Measurements from ENCODE around the gene MXRA7. TPM values are rescaled to one million over a fixed set of nuclear protein-coding genes. Genes with fewer than 3 reads are reported as not detected.
A peak's percentile ranks its signal among the peaks of the same experiment; 100 is the strongest.

The MXRA7 gene
- total and polyA plus RNA-seq, 2 of the 4 experiments (the other 2 are of a cell fraction), result 168 to 231 TPM

DNA sequence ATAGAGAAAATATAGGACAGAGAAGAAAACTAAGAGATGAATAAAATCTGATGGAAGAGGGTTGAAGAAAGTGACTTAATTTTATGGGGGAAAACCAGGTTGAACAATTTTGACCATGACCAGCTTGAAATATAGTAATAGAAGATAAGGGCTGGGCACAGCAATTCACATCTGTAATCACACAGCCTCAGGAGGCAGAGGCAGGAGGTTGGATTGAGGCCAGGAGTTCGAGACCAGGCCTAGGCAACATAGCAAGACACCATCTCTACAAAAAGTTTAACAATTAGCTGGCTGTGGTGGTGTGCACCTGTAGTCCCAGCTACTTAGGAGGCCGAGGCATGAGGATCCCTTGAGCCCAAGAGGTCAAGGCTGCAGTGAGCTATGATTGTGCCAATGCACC, 8.7 kb downstream of the MXRA7 start:
- no peak overlapping the region; the same call in 1 of the 2 replicates for H3K14ac ChIP-seq (replicated peaks; ENCODE audit: low read depth, low read length)
- H3K27ac ChIP-seq (ENCODE audit: insufficient read depth, low read length), result no peak overlapping the region
- H3K4me2 ChIP-seq (ENCODE audit: low read depth, low read length), result peak overlapping the region; percentile 82; the same call in 1 of the 2 replicates
- no peak overlapping the region for H3K18ac ChIP-seq (ENCODE audit: low read depth, low read length)
- no peak overlapping the region; the same call in 2 of the 3 replicates for H2BK15ac ChIP-seq (ENCODE audit: low read depth, low read length)
- 0 out of 4 replicates have a peak overlapping the region, but pooled peaks of 1 of the 2 experiments have one; percentile 17 for H4K8ac ChIP-seq (ENCODE audit: low read depth in 2 of 2, low read length in 2 of 2)
- H3K4ac ChIP-seq (ENCODE audit: low read depth, low read length), result no peak overlapping the region
- H4K5ac ChIP-seq (ENCODE audit: low read depth, low read length), result no peak overlapping the region
- H3K56ac ChIP-seq (ENCODE audit: extremely low read depth, insufficient read depth, low read length), result no peak overlapping the region
- H4K91ac ChIP-seq (ENCODE audit: insufficient read depth, low read depth, low read length), result no peak overlapping the region
- peaks cover 92% of the 10 kb centered on the region for H4K20me1 ChIP-seq (ENCODE audit: insufficient read depth, low read length)
- H3K36me3 ChIP-seq (ENCODE audit: control insufficient read depth, insufficient read depth, low read length), result peaks cover 2% of the 10 kb centered on the region; the same call in 1 of the 2 replicates
- ChIA-PET POLR2A (ENCODE audit: unreplicated experiment) (no interaction called here), CTCF (no interaction called here)
- H3K23ac ChIP-seq (ENCODE audit: low read depth, low read length), result peak overlapping the region; percentile 70
- H2BK5ac ChIP-seq (ENCODE audit: low read depth, low read length, poor library complexity, severe bottlenecking), result peak overlapping the region; percentile 90
- peaks cover 52% of the 10 kb centered on the region for H3K9me1 ChIP-seq (ENCODE audit: insufficient read depth, low read length)
- no peak for ATAC-seq (ENCODE audit: low read depth)
- in situ Hi-C loops (cut with MboI; ENCODE audit: low sequenced_read_pairs) (no loop called here), intact Hi-C loops (cut with micrococcal nuclease) (no loop called here), dilution Hi-C loops (cut with HindIII; ENCODE audit: low sequenced_read_pairs, unreplicated experiment) (no loop called here)
- TF ChIP-seq RCOR1 (IDR thresholded peaks at IDR 0.05; ENCODE audit: insufficient replicate concordance, low read length) (no peak), RFX5 (IDR thresholded peaks at IDR 0.05; ENCODE audit: low read depth, low read length) (no peak), BHLHE40 (IDR thresholded peaks at IDR 0.05; ENCODE audit: low read depth, low read length) (no peak), POLR2A (IDR thresholded peaks at IDR 0.05; ENCODE audit: low read depth, low read length) (no peak)
- TF ChIP-seq, protein P1, sequence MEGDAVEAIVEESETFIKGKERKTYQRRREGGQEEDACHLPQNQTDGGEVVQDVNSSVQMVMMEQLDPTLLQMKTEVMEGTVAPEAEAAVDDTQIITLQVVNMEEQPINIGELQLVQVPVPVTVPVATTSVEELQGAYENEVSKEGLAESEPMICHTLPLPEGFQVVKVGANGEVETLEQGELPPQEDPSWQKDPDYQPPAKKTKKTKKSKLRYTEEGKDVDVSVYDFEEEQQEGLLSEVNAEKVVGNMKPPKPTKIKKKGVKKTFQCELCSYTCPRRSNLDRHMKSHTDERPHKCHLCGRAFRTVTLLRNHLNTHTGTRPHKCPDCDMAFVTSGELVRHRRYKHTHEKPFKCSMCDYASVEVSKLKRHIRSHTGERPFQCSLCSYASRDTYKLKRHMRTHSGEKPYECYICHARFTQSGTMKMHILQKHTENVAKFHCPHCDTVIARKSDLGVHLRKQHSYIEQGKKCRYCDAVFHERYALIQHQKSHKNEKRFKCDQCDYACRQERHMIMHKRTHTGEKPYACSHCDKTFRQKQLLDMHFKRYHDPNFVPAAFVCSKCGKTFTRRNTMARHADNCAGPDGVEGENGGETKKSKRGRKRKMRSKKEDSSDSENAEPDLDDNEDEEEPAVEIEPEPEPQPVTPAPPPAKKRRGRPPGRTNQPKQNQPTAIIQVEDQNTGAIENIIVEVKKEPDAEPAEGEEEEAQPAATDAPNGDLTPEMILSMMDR (conservative IDR thresholded peaks at IDR 0.05; ENCODE audit: low read depth, low read length), result no peak
- no peak overlapping the region; the same call in 1 of the 2 replicates for H3K9ac ChIP-seq (ENCODE audit: low read depth, low read length)
- no peak overlapping the region for H2AK9ac ChIP-seq (replicated peaks; ENCODE audit: low read depth, low read length, poor library complexity)
- H3K9me3 ChIP-seq (ENCODE audit: control insufficient read depth, insufficient read depth, low read length), result no peaks in the 10 kb centered on the region
- no CpG with 5 or more reads among the region's 2 CpGs for WGBS, 2 experiments (ENCODE audit: extremely low coverage in 2 of 2, insufficient read length in 1 of 2)
- H2BK120ac ChIP-seq (ENCODE audit: low read depth, low read length), result no peak overlapping the region
- peaks cover 5 to 91% of the 10 kb centered on the region in 2 experiments; a peak in 3 of 4 replicates for H3K79me1 ChIP-seq (ENCODE audit: low read depth in 1 of 2, low read length in 2 of 2)
- H3K27me3 ChIP-seq (ENCODE audit: control insufficient read depth, insufficient read depth, low read length), result no peaks in the 10 kb centered on the region
- DNase-seq, result no peak
- peak overlapping the region; percentile 43; the same call in 1 of the 2 replicates for H2AK5ac ChIP-seq (ENCODE audit: low read depth, low read length)
- no peak overlapping the region for H2AFZ ChIP-seq (replicated peaks; ENCODE audit: low read length, poor library complexity)
- no peak overlapping the region for H3K4me3 ChIP-seq (ENCODE audit: insufficient read depth, low read depth, low read length)
- peaks cover 48% of the 10 kb centered on the region for H3K4me1 ChIP-seq (ENCODE audit: control insufficient read depth, insufficient read depth, low read length)
- BruUV-seq (replicated peaks), result no TSS peak
- no peak overlapping the region for H2BK20ac ChIP-seq (ENCODE audit: low read depth, low read length)

All from IMR-90 (cell line).